Heart right ventricle (tissue), 16 donors: ENCODE measurements around the gene APCDD1. TPM values are rescaled to one million over a fixed set of nuclear protein-coding genes. Genes with fewer than 3 reads are reported as not detected.

Experiments
- ATAC-seq, 8 donors: fragments of 200-7000 bp; cut with Tn5 transposase; one replicate each; pipeline ENCODE4 v1.9.1; 2020; ENCODE audit warnings: mild to moderate bottlenecking in 8 of 8, moderate library complexity in 8 of 8, moderate number of reproducible peaks in 1 of 8
- DNase-seq, 2 donors: peaks; one replicate each; pipeline ENCODE4 v3.0.0-alpha.2; 2020
- H3K27ac ChIP-seq, 10 donors: fragments of 200-600 bp; sonication (generic) in 2 of 10; one replicate each; pipeline versions ENCODE4 v1.5.0 to v1.8.0; 2020 to 2022; ENCODE audit warnings: mild to moderate bottlenecking in 3 of 10
- H3K27me3 ChIP-seq, 7 donors: fragments of 200-600 bp; one replicate each; pipeline ENCODE4 v1.8.0; 2021 to 2022; ENCODE audit warnings: mild to moderate bottlenecking in 2 of 7
- H3K36me3 ChIP-seq, 9 donors: fragments of 200-600 bp; sonication (generic) in 1 of 9; one replicate each; pipeline versions ENCODE4 v1.5.0 to v1.8.0; 2020 to 2022; ENCODE audit warnings: mild to moderate bottlenecking in 2 of 9
- H3K4me1 ChIP-seq, 9 donors: fragments of 200-600 bp; sonication (generic) in 1 of 9; one replicate each; pipeline versions ENCODE4 v1.5.0 to v1.8.0; 2020 to 2022; ENCODE audit warnings: mild to moderate bottlenecking in 4 of 9
- H3K4me3 ChIP-seq, 10 donors: fragments of 200-600 bp; sonication (generic) in 2 of 10; one replicate each; pipeline versions ENCODE4 v1.5.0 to v1.8.0; 2020 to 2022; ENCODE audit warnings: mild to moderate bottlenecking in 7 of 10, moderate library complexity in 2 of 10
- H3K9me3 ChIP-seq, 11 donors: fragments of 200-600 bp in 10 of 11; sonication (generic) in 2 of 11; one replicate each; pipeline versions ENCODE4 v1.5.0 to v1.8.0; 2013 to 2022; ENCODE audit warnings: mild to moderate bottlenecking in 2 of 11, control low read depth in 1 of 11, moderate library complexity in 1 of 11
- CTCF ChIP-seq, 9 donors: fragments of 200-600 bp; sonication (generic) in 2 of 9; IDR thresholded peaks; one replicate each; pipeline versions ENCODE4 v1.5.0 to v1.8.0; 2021 to 2022; ENCODE audit warnings: antibody characterized with exemption in 9 of 9, mild to moderate bottlenecking in 5 of 9, moderate library complexity in 1 of 9
- WGBS, 2 donors: extraction: QIAGEN DNeasy Blood & Tissue Kit; methylation state at CpG; one replicate each; pipeline ENCODE4 v1.1.7; 2013; ENCODE audit warnings: inconsistent platforms in 1 of 2; 5-methylcytosine and 5-hydroxymethylcytosine counted together
- intact Hi-C, 10 donors: fragments of 100-400 bp; cut with DNase I; formaldehyde crosslinking; loops; one replicate each; pipeline versions ENCODE4 v1.11.1 to v1.14.2; 2022
- polyA plus RNA-seq, 2 donors: library from polyadenylated mRNA; stranded (reverse); fragments of 200-250 nt; gene quantifications; one replicate each; pipeline ENCODE4 v1.2.3, GENCODE V29; 2013
- total RNA-seq, 10 donors: library from RNA; stranded (reverse); fragmentation: NEBNext Ultra II Directional in 3 of 10; extraction: Animal tissue kit (Norgen Biotek cat#: 25700) in 3 of 10; gene quantifications; one replicate each; pipeline versions ENCODE4 v1.2.1 to v1.2.4, GENCODE V29; 2021 to 2023
- donor health status: Arrhythmogenic right ventricular cardiomyopathy.
- donor health status: ischemic (EF 13 %, LVEDD 7.1; RV severe dilation, severe dysfunction).
- donor health status: healthy with polysubstance abuse.
- donor health status: DM: no; HTN: yes; CAD: no.
- donor health status: DM: no; HTN: no; CAD: no.
- donor health status: ischemic (EF 25% LVEDD 6.9; RV normal size, moderate dysfunction).
- donor health status: ischemic (EF 25% LVEDD 5.7; RV mildly dilated, moderate dysfunction).
- donor health status: healthy.
- donor health status: DM: yes; HTN: yes; CAD: no.
- donor health status: Ischemic cardiomyopathy.
- donor health status: ischemic (EF 35%, LVEDD 5.7; RV mildly dilated, moderate dysfunction).
- donor health status: nonischemic (EF 11% LVEDD 7.7; RV severe dilation, severe dysfunction).
- donor health status: DM: yes; HTN: yes; CAD: no.
- donor health status: PGD.
- donor health status: ischemic (EF 29% LVEDD 5.4; RV normal size, mild dysfunction).
- donor health status: nonischemic (EF 23%, LVEDD 6.1; RV moderate dilation, normal function).

The APCDD1 gene
- total and polyA plus RNA-seq, 12 donors = 10.2 to 40.4 (median 18.3) TPM

GRCh38 chr18:10514601-10515000 is 60.2 kb downstream of the APCDD1 start:
- no peak overlapping the region for H3K4me3 ChIP-seq
- no peak for DNase-seq
- H3K9me3 ChIP-seq = peaks cover 0 to 8% (median 0%) of the 10 kb centered on the region in 11 donors
- no peaks in the 10 kb centered on the region for H3K36me3 ChIP-seq
- no peak overlapping the region for H3K27ac ChIP-seq
- no peak for ATAC-seq
- no peak for TF ChIP-seq CTCF (IDR thresholded peaks at IDR 0.05)
- H3K27me3 ChIP-seq = no peaks in the 10 kb centered on the region
- intact Hi-C loops = loop anchor here in 4 of 10 donors (10.0 kb wide), 4 partner anchors 60 to 510 kb away; partner anchors contain the start of gene APCDD1 (in 1 of the 4)
- peaks cover 4 to 28% (median 15%) of the 10 kb centered on the region in 9 donors for H3K4me1 ChIP-seq

- DNase-seq = no peak
- H3K4me1 ChIP-seq = peaks cover 4 to 33% (median 19%) of the 10 kb centered on the region in 9 donors
- WGBS, 2 donors = 67 to 70% methylated on average over 4 of the region's 4 CpGs
- H3K27me3 ChIP-seq = no peaks in the 10 kb centered on the region
- no peak for TF ChIP-seq CTCF (IDR thresholded peaks at IDR 0.05)
- intact Hi-C loops = loop anchor here in 7 of 10 donors (5.0 to 10.0 kb wide), 8 partner anchors 61 to 511 kb away; partner anchors contain the start of gene APCDD1 (in 1 of the 7)
- no peak overlapping the region for H3K27ac ChIP-seq
- H3K36me3 ChIP-seq = no peaks in the 10 kb centered on the region
- no peak for ATAC-seq
- H3K4me3 ChIP-seq = no peak overlapping the region
- peaks cover 0 to 8% (median 0%) of the 10 kb centered on the region in 11 donors for H3K9me3 ChIP-seq
These were observed 61.0 kb downstream of the APCDD1 start for GRCh38 chr18:10515456-10515855.

- ATAC-seq (no peak), DNase-seq (no peak)
- Histone ChIP-seq H3K4me3 (no peak overlapping the region), H3K4me1 (peaks cover 4 to 33% (median 19%) of the 10 kb centered on the region in 9 donors), H3K27ac (no peak overlapping the region), H3K36me3 (no peaks in the 10 kb centered on the region), H3K9me3 (peaks cover 0 to 8% (median 0%) of the 10 kb centered on the region in 11 donors), H3K27me3 (no peaks in the 10 kb centered on the region)
- intact Hi-C loops = loop anchor here in 7 of 10 donors (2.0 to 10.0 kb wide), 9 partner anchors 61 to 545 kb away; partner anchors contain the start of gene APCDD1 (in 1 of the 7)
- no peak for TF ChIP-seq CTCF (IDR thresholded peaks at IDR 0.05)
- 82 to 91% methylated on average over 2 of the region's 2 CpGs for WGBS, 2 donors
These were observed 61.6 kb downstream of the APCDD1 start for GRCh38 chr18:10516078-10516477.

- Histone ChIP-seq H3K27ac (peak overlapping the region in 4 of 10 donors; percentile 14 to 45 (median 29)), H3K4me1 (peaks cover 4 to 31% (median 19%) of the 10 kb centered on the region in 9 donors), H3K36me3 (no peaks in the 10 kb centered on the region), H3K27me3 (no peaks in the 10 kb centered on the region), H3K9me3 (peaks cover 0 to 8% (median 0%) of the 10 kb centered on the region in 11 donors), H3K4me3 (no peak overlapping the region)
- peak in 7 of 9 donors; percentile 36 to 69 (median 56) for TF ChIP-seq CTCF (IDR thresholded peaks at IDR 0.05)
- intact Hi-C loops = loop anchor here in 8 of 10 donors (1.0 to 10.0 kb wide), 12 partner anchors 64 to 548 kb away; partner anchors contain the start of gene APCDD1 (in 1 of the 8)
- ATAC-seq = peak; percentile 71 to 89 (median 82)
- DNase-seq = peak; percentile 43 to 69
- WGBS, 2 donors = 39 to 48% methylated on average over 12 of the region's 12 CpGs
These were observed 64.3 kb downstream of the APCDD1 start for GRCh38 chr18:10518595-10519255.
